PC-9 (cell line): ENCODE measurements around the gene SKI. TPM values are rescaled to one million over a fixed set of nuclear protein-coding genes. Genes with fewer than 3 reads are reported as not detected.

Experiments
- BruUV-seq: library from RNA; stranded (reverse); fragments of 400-500 nt; replicated peaks from 2 replicates; lab custom pipeline; 2021; lab: Mats Ljungman, UMichigan
- CTCF ChIA-PET: fragments of 300-600 bp; sonication (Branson Sonifier 250); formaldehyde crosslinking; loops from one replicate; lab custom pipeline; 2022; ENCODE audit warnings: antibody characterized with exemption; lab: Charles Lee
- POLR2A ChIA-PET: fragments of 300-600 bp; sonication (Branson Sonifier 250); formaldehyde crosslinking; loops from one replicate; lab custom pipeline; 2022; ENCODE audit warnings: antibody characterized with exemption; ENCODE audit not compliant: unreplicated experiment; lab: Charles Lee
- DNase-seq, 2 experiments: peaks; one replicate each; pipeline versions ENCODE4 v3.0.0 to v3.0.0-alpha.2; 2015 to 2022; ENCODE audit warnings: mixed read lengths in 1 of 2
- H2AFZ ChIP-seq: fragments of 200-600 bp; sonication (generic); 2 replicates; pipeline ENCODE4 v1.8.1; 2017; ENCODE audit warnings: antibody characterized with exemption
- H3F3A ChIP-seq: fragments of 200-600 bp; sonication (generic); 2 replicates; pipeline ENCODE4 v1.8.1; 2017; ENCODE audit warnings: antibody characterized with exemption, mild to moderate bottlenecking, low read depth; ENCODE audit not compliant: insufficient read depth
- H3K27ac ChIP-seq: fragments of 200-600 bp; sonication (generic); 2 replicates; pipeline ENCODE4 v1.6.1; 2016; ENCODE audit warnings: mixed run types
- H3K27me3 ChIP-seq: fragments of 200-600 bp; sonication (generic); 2 replicates; pipeline ENCODE4 v1.6.1; 2016; ENCODE audit warnings: low read depth, mixed run types; ENCODE audit not compliant: insufficient read depth
- H3K36me3 ChIP-seq: fragments of 200-600 bp; sonication (generic); 2 replicates; pipeline ENCODE4 v1.6.1; 2016; ENCODE audit warnings: low read depth, mixed run types
- H3K4me1 ChIP-seq: fragments of 200-600 bp; sonication (generic); replicated peaks from 2 replicates; pipeline ENCODE4 v1.6.1; 2016; ENCODE audit warnings: mixed run types; ENCODE audit not compliant: insufficient read depth
- H3K4me2 ChIP-seq: fragments of 200-600 bp; sonication (generic); 2 replicates; pipeline ENCODE4 v1.6.1; 2017; ENCODE audit warnings: mixed run types
- H3K4me3 ChIP-seq: fragments of 200-600 bp; sonication (generic); 2 replicates; pipeline ENCODE4 v1.6.1; 2016; ENCODE audit warnings: mixed run types
- H3K79me2 ChIP-seq: fragments of 200-600 bp; sonication (generic); 2 replicates; pipeline ENCODE4 v1.6.1; 2017; ENCODE audit warnings: low read depth, mixed run types
- H3K9me2 ChIP-seq: fragments of 200-600 bp; sonication (generic); 2 replicates; pipeline ENCODE4 v1.8.1; 2017; ENCODE audit warnings: mild to moderate bottlenecking; ENCODE audit not compliant: insufficient read depth
- H3K9me3 ChIP-seq: fragments of 200-600 bp; sonication (generic); 2 replicates; pipeline ENCODE4 v1.8.1; 2016; ENCODE audit warnings: low read depth; ENCODE audit not compliant: insufficient read depth
- H4K20me1 ChIP-seq: fragments of 200-600 bp; sonication (generic); 2 replicates; pipeline ENCODE4 v1.8.1; 2017; ENCODE audit not compliant: insufficient read depth
- EZH2 ChIP-seq: fragments of 200-600 bp; sonication (generic); IDR thresholded peaks from 2 replicates; pipeline ENCODE4 v1.8.0; 2017; ENCODE audit warnings: antibody characterized with exemption, low read depth
- intact Hi-C: fragments of 100-400 bp; cut with micrococcal nuclease; formaldehyde crosslinking; loops from one replicate; pipeline ENCODE4 v1.10.0; 2022; ENCODE audit not compliant: unreplicated experiment
- total RNA-seq: library from RNA; stranded (reverse); gene quantifications from 2 replicates; pipeline ENCODE4 v1.2.3, GENCODE V29; 2021
- TF ChIP-seq, protein P1 (sequence below): fragments of 200-600 bp; sonication (generic); conservative IDR thresholded peaks from 2 replicates; pipeline ENCODE4 v1.6.1; 2017; ENCODE audit warnings: mixed run types, antibody characterized with exemption, mild to moderate bottlenecking, moderate library complexity

Gene SKI
- total RNA-seq, 1 experiment from 2014 or later = 36.2 TPM

GRCh38 chr1:2316451-2316961 lies 88.4 kb downstream of the SKI start:
- no peak overlapping the region for H3K4me3 ChIP-seq
- no peaks in the 10 kb centered on the region for H3K27me3 ChIP-seq
- BruUV-seq = no TSS peak
- POLR2A ChIA-PET = interaction anchor here (0.5 kb wide), 1 partner anchor 22 kb away, joined by 6 read pairs; no protein-coding TSS in a partner anchor
- intact Hi-C loops = loop anchor here (10.0 kb wide), 1 partner anchor 218 kb away; the partner anchor contains the start of gene HES5
- H3K27ac ChIP-seq = no peak overlapping the region
- H3K9me2 ChIP-seq = no peaks in the 10 kb centered on the region
- H3K4me2 ChIP-seq = peak overlapping the region; percentile 12; the same call in 1 of the 2 replicates
- H3K4me1 ChIP-seq = peaks cover 24% of the 10 kb centered on the region
- peak in 1 of 2 experiments; percentile 55 for DNase-seq
- CTCF ChIA-PET = no interaction called here
- H3K9me3 ChIP-seq = no peaks in the 10 kb centered on the region
- H3F3A ChIP-seq = peaks cover 19% of the 10 kb centered on the region; the same call in 1 of the 2 replicates
- no peaks in the 10 kb centered on the region for H3K36me3 ChIP-seq
- H3K79me2 ChIP-seq = no peaks in the 10 kb centered on the region
- H4K20me1 ChIP-seq = no peaks in the 10 kb centered on the region
- TF ChIP-seq, protein P1, sequence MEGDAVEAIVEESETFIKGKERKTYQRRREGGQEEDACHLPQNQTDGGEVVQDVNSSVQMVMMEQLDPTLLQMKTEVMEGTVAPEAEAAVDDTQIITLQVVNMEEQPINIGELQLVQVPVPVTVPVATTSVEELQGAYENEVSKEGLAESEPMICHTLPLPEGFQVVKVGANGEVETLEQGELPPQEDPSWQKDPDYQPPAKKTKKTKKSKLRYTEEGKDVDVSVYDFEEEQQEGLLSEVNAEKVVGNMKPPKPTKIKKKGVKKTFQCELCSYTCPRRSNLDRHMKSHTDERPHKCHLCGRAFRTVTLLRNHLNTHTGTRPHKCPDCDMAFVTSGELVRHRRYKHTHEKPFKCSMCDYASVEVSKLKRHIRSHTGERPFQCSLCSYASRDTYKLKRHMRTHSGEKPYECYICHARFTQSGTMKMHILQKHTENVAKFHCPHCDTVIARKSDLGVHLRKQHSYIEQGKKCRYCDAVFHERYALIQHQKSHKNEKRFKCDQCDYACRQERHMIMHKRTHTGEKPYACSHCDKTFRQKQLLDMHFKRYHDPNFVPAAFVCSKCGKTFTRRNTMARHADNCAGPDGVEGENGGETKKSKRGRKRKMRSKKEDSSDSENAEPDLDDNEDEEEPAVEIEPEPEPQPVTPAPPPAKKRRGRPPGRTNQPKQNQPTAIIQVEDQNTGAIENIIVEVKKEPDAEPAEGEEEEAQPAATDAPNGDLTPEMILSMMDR = no peak
- no peak for TF ChIP-seq EZH2
- no peak overlapping the region for H2AFZ ChIP-seq

- CTCF ChIA-PET = no interaction called here
- DNase-seq = no peak
- Histone ChIP-seq H2AFZ (no peak overlapping the region), H3K27me3 (no peaks in the 10 kb centered on the region), H4K20me1 (no peaks in the 10 kb centered on the region), H3K27ac (no peak overlapping the region), H3K4me1 (peaks cover 28% of the 10 kb centered on the region), H3K9me3 (no peaks in the 10 kb centered on the region), H3K4me2 (0 out of 2 replicates have a peak overlapping the region, but pooled peaks have one; percentile 12), H3K4me3 (no peak overlapping the region), H3K36me3 (no peaks in the 10 kb centered on the region), H3K9me2 (no peaks in the 10 kb centered on the region), H3K79me2 (no peaks in the 10 kb centered on the region), H3F3A (peaks cover 19% of the 10 kb centered on the region; the same call in 1 of the 2 replicates)
- no TSS peak for BruUV-seq
- intact Hi-C loops = loop anchor here (10.0 kb wide), 1 partner anchor 217 kb away; the partner anchor contains the start of gene HES5
- TF ChIP-seq, protein P1 = no peak
- no peak for TF ChIP-seq EZH2
- POLR2A ChIA-PET = interaction anchor here (0.5 kb wide), 1 partner anchor 21 kb away, joined by 6 read pairs; no protein-coding TSS in a partner anchor
These were observed 89.3 kb downstream of the SKI start for GRCh38 chr1:2317230-2318065.

DNA sequence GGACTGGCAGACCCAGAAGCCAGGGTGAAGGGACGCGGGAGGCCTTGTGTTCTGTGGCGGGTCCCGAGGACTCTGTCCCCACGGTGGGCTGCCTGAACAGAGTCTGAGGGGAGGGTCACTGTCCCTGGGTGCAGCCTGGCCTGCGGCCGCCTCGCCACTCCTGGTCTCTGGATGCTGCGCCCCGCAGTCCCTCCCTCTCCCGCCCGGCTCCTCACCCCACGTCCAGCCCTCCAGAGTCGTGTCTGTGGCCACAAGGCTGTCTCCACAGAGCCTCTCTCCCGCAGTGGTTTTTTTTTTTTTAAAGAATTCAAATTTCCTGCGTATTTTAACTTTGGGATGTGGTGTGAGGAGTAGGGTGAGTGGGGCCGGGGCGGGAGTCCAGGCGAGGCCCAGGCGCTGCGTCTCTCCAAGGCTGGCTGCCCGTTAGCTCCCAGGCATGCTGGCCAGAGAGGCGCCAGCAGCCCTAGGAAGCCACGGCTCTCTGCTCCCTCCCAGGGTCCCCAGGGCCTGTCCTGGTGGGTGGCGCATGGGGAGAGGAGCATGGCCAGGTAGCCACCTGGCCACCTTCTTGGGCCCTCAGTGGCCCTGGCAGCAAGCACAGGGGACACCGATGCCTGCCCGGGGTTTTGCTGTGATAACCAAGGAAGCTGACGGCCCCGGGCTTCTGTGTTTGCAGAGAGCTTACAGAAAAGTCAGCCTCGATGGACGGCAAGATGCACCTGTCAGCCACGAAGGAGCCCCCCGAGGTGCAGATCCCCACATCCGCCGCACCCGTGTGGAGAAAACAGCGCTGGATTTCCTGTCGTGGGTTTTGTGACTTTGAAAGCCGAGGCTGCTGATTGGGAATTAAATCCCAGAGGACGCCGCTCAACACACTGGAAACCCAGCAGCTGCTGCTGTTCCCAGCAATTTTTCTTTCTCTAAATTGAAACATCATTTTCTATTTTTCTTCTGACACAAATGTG lies 90.5 kb downstream of the SKI start:
- H2AFZ ChIP-seq = no peak overlapping the region
- H3K36me3 ChIP-seq = no peaks in the 10 kb centered on the region
- POLR2A ChIA-PET = no interaction called here
- no peaks in the 10 kb centered on the region for H3K9me3 ChIP-seq
- no peak overlapping the region for H3K4me2 ChIP-seq
- TF ChIP-seq EZH2 = no peak
- TF ChIP-seq, protein P1 = no peak
- H4K20me1 ChIP-seq = no peaks in the 10 kb centered on the region
- no peak overlapping the region for H3K4me3 ChIP-seq
- peaks cover 29% of the 10 kb centered on the region for H3K4me1 ChIP-seq
- no peak for DNase-seq
- no peaks in the 10 kb centered on the region for H3K27me3 ChIP-seq
- H3K27ac ChIP-seq = no peak overlapping the region
- no peaks in the 10 kb centered on the region for H3K79me2 ChIP-seq
- peaks cover 16% of the 10 kb centered on the region; the same call in 1 of the 2 replicates for H3F3A ChIP-seq
- intact Hi-C loops = loop anchor here (10.0 kb wide), 1 partner anchor 216 kb away; the partner anchor contains the start of gene HES5
- no TSS peak for BruUV-seq
- CTCF ChIA-PET = no interaction called here
- no peaks in the 10 kb centered on the region for H3K9me2 ChIP-seq
